ENCODE measurements around the gene ATP1A4.

The ATP1A4 gene

DNA sequence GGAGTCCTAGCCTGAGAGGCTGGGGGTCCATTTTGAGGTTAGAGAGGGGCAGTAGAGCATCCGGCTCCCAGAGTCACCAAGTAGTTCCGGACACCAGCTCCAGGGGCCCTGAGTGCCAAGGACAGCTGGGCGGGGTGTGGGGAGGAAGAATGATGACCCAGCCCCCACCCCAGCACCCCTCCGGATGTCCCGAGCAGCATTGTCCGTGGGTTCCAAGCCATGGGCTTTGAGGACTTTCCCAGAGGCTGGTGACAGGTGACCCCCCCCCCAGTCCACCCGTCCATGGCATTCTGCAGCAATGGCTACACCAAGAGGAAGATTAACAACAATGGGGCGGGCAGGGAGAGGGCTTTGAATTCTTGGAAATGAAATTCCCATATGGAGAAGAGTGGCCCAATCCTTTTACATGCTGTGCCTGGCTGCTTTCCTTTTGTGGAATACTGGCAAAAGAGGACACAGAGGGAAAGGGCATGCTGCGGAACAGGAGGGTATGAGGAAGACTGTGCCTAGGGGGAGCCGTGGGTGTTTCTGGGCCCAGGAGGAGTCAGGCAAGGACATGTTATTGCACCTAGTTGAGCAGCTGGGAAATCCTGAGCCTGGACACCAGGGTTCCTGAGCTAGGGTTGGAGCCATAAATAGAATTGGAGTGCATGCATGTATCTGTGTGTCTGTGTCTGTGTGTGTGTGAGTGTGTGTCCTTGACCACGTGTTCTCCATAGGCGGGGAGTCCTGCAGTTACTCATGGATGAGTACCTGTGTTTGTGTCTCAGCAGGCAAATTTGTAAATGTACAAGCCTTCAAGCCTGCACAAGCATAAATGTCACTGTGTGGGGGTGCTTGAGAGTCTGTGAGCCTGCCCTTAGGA is 34.9 kb upstream of the ATP1A4 start:
- no peak for DNase-seq (ENCODE audit: extremely low read depth, low read depth)
- TF ChIP-seq, protein P1, sequence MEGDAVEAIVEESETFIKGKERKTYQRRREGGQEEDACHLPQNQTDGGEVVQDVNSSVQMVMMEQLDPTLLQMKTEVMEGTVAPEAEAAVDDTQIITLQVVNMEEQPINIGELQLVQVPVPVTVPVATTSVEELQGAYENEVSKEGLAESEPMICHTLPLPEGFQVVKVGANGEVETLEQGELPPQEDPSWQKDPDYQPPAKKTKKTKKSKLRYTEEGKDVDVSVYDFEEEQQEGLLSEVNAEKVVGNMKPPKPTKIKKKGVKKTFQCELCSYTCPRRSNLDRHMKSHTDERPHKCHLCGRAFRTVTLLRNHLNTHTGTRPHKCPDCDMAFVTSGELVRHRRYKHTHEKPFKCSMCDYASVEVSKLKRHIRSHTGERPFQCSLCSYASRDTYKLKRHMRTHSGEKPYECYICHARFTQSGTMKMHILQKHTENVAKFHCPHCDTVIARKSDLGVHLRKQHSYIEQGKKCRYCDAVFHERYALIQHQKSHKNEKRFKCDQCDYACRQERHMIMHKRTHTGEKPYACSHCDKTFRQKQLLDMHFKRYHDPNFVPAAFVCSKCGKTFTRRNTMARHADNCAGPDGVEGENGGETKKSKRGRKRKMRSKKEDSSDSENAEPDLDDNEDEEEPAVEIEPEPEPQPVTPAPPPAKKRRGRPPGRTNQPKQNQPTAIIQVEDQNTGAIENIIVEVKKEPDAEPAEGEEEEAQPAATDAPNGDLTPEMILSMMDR (IDR thresholded peaks at IDR 0.05; ENCODE audit: low read depth, low read length): no peak

DNA sequence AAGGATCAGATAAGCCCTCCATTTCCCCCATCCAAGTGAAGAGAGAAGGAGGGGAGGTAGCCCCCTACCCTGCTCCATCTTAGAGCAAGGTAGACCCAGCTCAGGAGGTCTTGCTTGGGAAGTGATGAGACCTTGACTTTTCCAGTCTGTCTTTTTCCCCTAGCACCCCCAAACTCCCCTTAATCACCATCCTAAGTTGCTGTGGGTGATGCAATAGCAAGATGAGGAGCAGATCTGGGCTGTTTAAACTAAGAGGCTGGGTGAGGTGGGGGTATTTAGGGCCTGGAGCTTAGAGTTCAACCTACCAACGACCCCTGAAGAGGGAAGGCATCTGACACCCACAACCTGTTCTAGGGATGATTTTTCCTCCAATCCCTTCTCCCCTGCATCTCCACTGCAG is 34.1 kb upstream of the ATP1A4 start:
- TF ChIP-seq, protein P1 (IDR thresholded peaks at IDR 0.05; ENCODE audit: low read depth, low read length): no peak
- DNase-seq (ENCODE audit: extremely low read depth, low read depth): no peak

DNA sequence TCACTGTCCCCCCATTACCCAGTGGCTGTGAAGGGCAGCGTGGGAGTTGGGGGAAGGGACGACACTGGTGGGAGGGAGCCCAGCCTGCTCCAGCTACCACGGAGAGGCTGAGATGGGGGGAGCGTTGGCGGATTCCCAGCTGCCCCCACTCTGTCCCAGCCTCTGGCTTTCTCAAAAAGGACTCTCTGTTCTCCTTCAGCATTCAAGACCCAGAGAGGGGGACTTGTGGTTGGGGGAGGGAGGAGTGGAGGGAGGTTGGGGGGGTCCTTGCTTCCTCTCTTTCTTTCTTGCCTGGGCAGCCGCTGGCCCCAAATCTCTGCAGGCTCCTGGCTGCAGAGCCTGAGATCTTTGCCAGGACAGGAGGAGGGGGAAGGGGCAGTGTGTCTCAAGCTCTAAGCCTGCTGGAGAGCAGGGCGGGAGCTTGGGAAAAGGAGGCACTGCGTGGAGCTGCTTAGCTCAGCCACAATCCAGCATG is 33.7 kb upstream of the ATP1A4 start:
- TF ChIP-seq, protein P1 (IDR thresholded peaks at IDR 0.05; ENCODE audit: low read depth, low read length): no peak

DNA sequence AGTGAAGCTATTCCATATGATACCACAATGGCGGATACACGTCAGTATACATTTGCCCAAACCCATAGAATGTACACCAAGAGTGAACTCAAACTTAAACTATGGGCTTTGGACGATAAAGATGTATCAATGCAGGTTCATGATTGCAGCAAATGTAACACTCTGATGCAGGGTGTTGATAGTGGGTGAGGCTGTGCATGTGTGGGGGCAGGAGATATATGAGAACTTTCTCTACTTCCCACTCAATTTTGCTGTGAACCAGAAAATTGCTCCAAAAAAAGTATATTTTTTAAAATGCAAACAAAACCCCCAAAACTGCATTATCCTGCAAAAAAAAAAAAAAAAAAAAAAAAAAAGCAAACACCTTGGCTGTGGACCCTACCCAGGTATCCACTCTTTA is 32.5 kb upstream of the ATP1A4 start:
- no peak for DNase-seq (ENCODE audit: extremely low read depth, low read depth)

More for the DNA sequence above, 33.7 kb upstream of the ATP1A4 start:
- DNase-seq (ENCODE audit: extremely low read depth, low read depth): no peak

DNA sequence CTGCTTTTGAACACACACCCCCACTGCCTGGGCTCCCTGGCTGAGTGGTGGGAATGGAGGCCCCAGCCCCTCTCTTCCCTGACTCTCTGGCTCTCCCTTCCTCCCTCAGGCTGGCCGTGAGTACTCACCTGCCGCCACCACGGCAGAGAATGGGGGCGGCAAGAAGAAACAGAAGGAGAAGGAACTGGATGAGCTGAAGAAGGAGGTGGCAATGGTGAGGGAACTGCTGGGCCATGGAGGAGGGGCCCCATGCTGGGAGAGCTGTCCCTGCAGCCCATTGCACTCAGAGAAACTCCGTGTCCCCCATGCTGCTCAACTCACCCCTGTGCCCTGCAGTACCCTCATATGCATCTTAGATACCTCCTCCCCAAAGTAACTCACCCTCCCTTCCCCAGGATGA is 30.6 kb upstream of the ATP1A4 start:
- TF ChIP-seq, protein P1 (IDR thresholded peaks at IDR 0.05; ENCODE audit: low read depth, low read length): no peak
- no peak for DNase-seq (ENCODE audit: extremely low read depth, low read depth)

More for the DNA sequence above, 32.5 kb upstream of the ATP1A4 start:
- TF ChIP-seq, protein P1 (IDR thresholded peaks at IDR 0.05; ENCODE audit: low read depth, low read length): no peak

DNA sequence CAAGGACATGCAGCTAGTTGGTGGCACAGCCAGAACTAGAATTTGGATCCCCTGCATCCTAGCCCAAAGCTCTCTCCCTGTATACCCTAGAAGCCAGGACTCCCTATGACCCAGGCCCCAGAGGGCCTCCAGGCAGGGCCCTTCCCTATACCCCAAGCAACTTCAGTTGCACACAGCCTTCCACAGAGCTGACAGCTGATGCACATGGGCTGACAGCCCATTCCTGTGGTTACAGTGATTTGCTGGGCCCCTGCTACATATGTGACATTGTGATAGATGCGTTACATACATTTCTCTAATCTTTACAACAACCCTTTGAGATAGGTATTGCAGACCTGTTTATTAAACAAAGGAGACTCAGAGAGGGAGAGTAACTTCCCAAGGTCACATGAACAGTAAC is 30.0 kb upstream of the ATP1A4 start:
- TF ChIP-seq, protein P1 (IDR thresholded peaks at IDR 0.05; ENCODE audit: low read depth, low read length): no peak
- no peak for DNase-seq (ENCODE audit: extremely low read depth, low read depth)

DNA sequence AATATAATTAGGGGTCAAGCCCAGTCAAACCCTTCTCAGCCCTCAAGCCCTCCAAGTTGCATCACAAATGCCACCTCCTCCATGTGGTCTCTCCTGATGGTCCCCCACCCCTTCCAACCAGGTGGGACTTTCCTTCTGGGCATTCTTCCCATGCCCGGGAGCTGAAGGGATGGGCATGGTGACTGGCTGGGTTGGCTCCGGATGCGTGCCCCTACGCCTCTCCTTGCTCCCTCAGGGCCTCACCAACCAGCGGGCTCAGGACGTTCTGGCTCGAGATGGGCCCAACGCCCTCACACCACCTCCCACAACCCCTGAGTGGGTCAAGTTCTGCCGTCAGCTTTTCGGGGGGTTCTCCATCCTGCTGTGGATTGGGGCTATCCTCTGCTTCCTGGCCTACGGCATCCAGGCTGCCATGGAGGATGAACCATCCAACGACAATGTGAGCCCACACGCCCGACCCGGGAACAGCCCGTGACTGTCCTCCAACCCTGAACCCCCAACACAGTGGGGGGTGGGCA is 28.4 kb upstream of the ATP1A4 start:
- TF ChIP-seq, protein P1 (IDR thresholded peaks at IDR 0.05; ENCODE audit: low read depth, low read length): no peak
- DNase-seq (ENCODE audit: extremely low read depth, low read depth): no peak
